GM23248 (cell line): ENCODE results near the gene CUX1. TPM values are rescaled to one million over a fixed set of nuclear protein-coding genes. Genes with fewer than 3 reads are reported as not detected.
"Not testable (repeated sequence)": the region's sequence is repeated elsewhere in the genome, so short reads cannot be mapped to it uniquely, and the experiment has no call there.

Source experiments
- DNase-seq: peaks from one replicate; pipeline ENCODE4 v3.0.0-alpha.2; 2015
- H2AFZ ChIP-seq: fragments of 200-600 bp; sonication (generic); 2 replicates; pipeline ENCODE4 v1.6.1; 2016; ENCODE audit warnings: antibody characterized with exemption
- H3F3A ChIP-seq: fragments of 200-600 bp; sonication (generic); 2 replicates; pipeline ENCODE4 v1.6.1; 2016; ENCODE audit warnings: mild to moderate bottlenecking, antibody characterized with exemption, mixed run types; ENCODE audit not compliant: insufficient read depth
- H3K27ac ChIP-seq: fragments of 200-600 bp; sonication (generic); 2 replicates; pipeline ENCODE4 v1.5.1; 2016; ENCODE audit warnings: mild to moderate bottlenecking
- H3K27me3 ChIP-seq: fragments of 200-600 bp; sonication (generic); replicated peaks from 2 replicates; pipeline ENCODE4 v1.6.1; 2016; ENCODE audit warnings: mild to moderate bottlenecking; ENCODE audit not compliant: insufficient read depth
- H3K36me3 ChIP-seq: fragments of 200-600 bp; sonication (generic); 2 replicates; pipeline ENCODE4 v1.6.1; 2016; ENCODE audit warnings: low read depth, mild to moderate bottlenecking
- H3K4me1 ChIP-seq: fragments of 200-600 bp; sonication (generic); 2 replicates; pipeline ENCODE4 v1.6.1; 2016; ENCODE audit warnings: mild to moderate bottlenecking; ENCODE audit not compliant: insufficient read depth
- H3K4me2 ChIP-seq: fragments of 200-600 bp; sonication (generic); one replicate; pipeline ENCODE4 v1.6.1; 2016; ENCODE audit warnings: mild to moderate bottlenecking; ENCODE audit not compliant: unreplicated experiment
- H3K4me3 ChIP-seq: fragments of 200-600 bp; sonication (generic); 2 replicates; pipeline ENCODE4 v1.5.1; 2016; ENCODE audit warnings: mild to moderate bottlenecking
- H3K79me2 ChIP-seq: fragments of 200-600 bp; sonication (generic); 2 replicates; pipeline ENCODE4 v1.6.1; 2016; ENCODE audit warnings: mild to moderate bottlenecking; ENCODE audit not compliant: insufficient read depth
- H3K9ac ChIP-seq: fragments of 200-600 bp; sonication (generic); 2 replicates; pipeline ENCODE4 v1.6.1; 2016; ENCODE audit warnings: mild to moderate bottlenecking
- H3K9me2 ChIP-seq: fragments of 200-600 bp; sonication (generic); 2 replicates; pipeline ENCODE4 v1.6.1; 2016; ENCODE audit warnings: mixed run types, mild to moderate bottlenecking, moderate library complexity; ENCODE audit not compliant: insufficient read depth
- H3K9me3 ChIP-seq: fragments of 200-600 bp; sonication (generic); one replicate; pipeline ENCODE4 v1.6.1; 2017; ENCODE audit warnings: low read depth
- H4K20me1 ChIP-seq: fragments of 200-600 bp; sonication (generic); 2 replicates; pipeline ENCODE4 v1.6.0; 2016; ENCODE audit not compliant: insufficient read depth
- EZH2 ChIP-seq: fragments of 200-600 bp; sonication (generic); IDR thresholded peaks from 2 replicates; pipeline ENCODE4 v1.6.1; 2018; ENCODE audit warnings: antibody characterized with exemption, mild to moderate bottlenecking; ENCODE audit not compliant: insufficient read depth, poor library complexity, severe bottlenecking
- EZH2phosphoT487 ChIP-seq: fragments of 200-600 bp; sonication (generic); IDR thresholded peaks from 2 replicates; pipeline ENCODE4 v1.6.1; 2018; ENCODE audit warnings: antibody characterized with exemption, moderate library complexity, mild to moderate bottlenecking, low read depth; ENCODE audit not compliant: insufficient read depth
- WGBS, 2 experiments: methylation state at CpG; one replicate each; pipeline ENCODE4 v1.1.6; 2015 to 2017; ENCODE audit warnings: low lambda C conversion rate in 2 of 2, low coverage in 1 of 2; ENCODE audit errors: missing lambda C conversion rate in 2 of 2; 5-methylcytosine and 5-hydroxymethylcytosine counted together
- in situ Hi-C: fragments of 300-500 bp; cut with MboI; formaldehyde crosslinking; loops from 2 replicates; pipeline ENCODE4 v1.15.0; 2020
- microRNA-seq: library from miRNA; unstranded; fragments of <30 nt; microRNA quantifications from one replicate; pipeline ENCODE4, GENCODE V29; 2016; ENCODE audit warnings: borderline number of aligned reads
- polyA plus RNA-seq: library from polyadenylated mRNA; unstranded; fragments of >200 nt; fragmentation: Nextera tagmentation; extraction: Ambion mirVana; gene quantifications from 2 replicates; pipeline ENCODE4 v1.2.1, GENCODE V29; 2016
- small RNA-seq: library from RNA; depleted of rRNA; stranded (forward); fragments of <200 nt; gene quantifications from one replicate; pipeline ENCODE3, GENCODE V24; 2014; ENCODE audit warnings: low read depth, low replicate concordance
- total RNA-seq: library from RNA; depleted of rRNA; stranded (reverse); fragments of >200 nt; shearing (Covaris generic); gene quantifications from 2 replicates; pipeline ENCODE4 v1.2.3, GENCODE V29; 2014; rRNA removed

Gene CUX1
- total and polyA plus RNA-seq, 2 experiments from 2014 or later: 30.2 to 34.9 TPM

GRCh38 chr7:102326157-102326889 is 508.9 kb downstream of the CUX1 start:
- Histone ChIP-seq H3K27me3 (peaks cover 30% of the 10 kb centered on the region), H3K9ac (no peak overlapping the region), H2AFZ (no peak overlapping the region), H4K20me1 (no peaks in the 10 kb centered on the region), H3K4me3 (no peak overlapping the region), H3K9me3 (no peaks in the 10 kb centered on the region), H3K4me1 (no peaks in the 10 kb centered on the region), H3K79me2 (no peaks in the 10 kb centered on the region), H3K4me2 (no peak overlapping the region), H3K36me3 (no peaks in the 10 kb centered on the region), H3K27ac (no peak overlapping the region), H3K9me2 (no peaks in the 10 kb centered on the region), H3F3A (no peaks in the 10 kb centered on the region)
- in situ Hi-C loops: no loop called here
- WGBS, 2 experiments: 73% methylated on average over 11 of the region's 11 CpGs
- TF ChIP-seq EZH2 (no peak), EZH2phosphoT487 (no peak)
- DNase-seq: no peak

GRCh38 chr7:102327183-102327582 is 509.8 kb downstream of the CUX1 start:
- in situ Hi-C loops: not testable (repeated sequence)
- WGBS, 2 experiments: 39% methylated on average over 6 of the region's 6 CpGs

GRCh38 chr7:102328863-102329262 is 511.4 kb downstream of the CUX1 start:
- H3K4me2 ChIP-seq, H3K27ac ChIP-seq, H4K20me1 ChIP-seq, H3F3A ChIP-seq, H3K9me2 ChIP-seq, H3K4me1 ChIP-seq, H2AFZ ChIP-seq, H3K36me3 ChIP-seq, H3K79me2 ChIP-seq, H3K4me3 ChIP-seq, in situ Hi-C loops, DNase-seq, H3K9ac ChIP-seq, H3K9me3 ChIP-seq: not testable (repeated sequence)
- 67 to 91% methylated on average over 4 to 5 of the region's 5 CpGs for WGBS, 2 experiments
- H3K27me3 ChIP-seq: peaks cover 37% of the 10 kb centered on the region

More at GRCh38 chr7:102327183-102327582, 509.8 kb downstream of the CUX1 start:
- H3K27me3 ChIP-seq: peaks cover 25% of the 10 kb centered on the region
- not testable (repeated sequence) for H3K4me2 ChIP-seq, H3F3A ChIP-seq, H3K9ac ChIP-seq, H3K9me2 ChIP-seq, H3K4me3 ChIP-seq, H3K27ac ChIP-seq, H3K36me3 ChIP-seq, H3K9me3 ChIP-seq, H3K4me1 ChIP-seq, H4K20me1 ChIP-seq, DNase-seq, H2AFZ ChIP-seq, H3K79me2 ChIP-seq

- H2AFZ ChIP-seq, H3K9ac ChIP-seq, DNase-seq, H3K4me3 ChIP-seq, H4K20me1 ChIP-seq, H3K27ac ChIP-seq, H3K9me2 ChIP-seq, H3K79me2 ChIP-seq, H3F3A ChIP-seq, H3K36me3 ChIP-seq, H3K4me2 ChIP-seq, H3K4me1 ChIP-seq, H3K9me3 ChIP-seq, in situ Hi-C loops: not testable (repeated sequence)
- peaks cover 37% of the 10 kb centered on the region for H3K27me3 ChIP-seq
- 70 to 75% methylated on average over 9 of the region's 9 CpGs for WGBS, 2 experiments
These were observed 511.9 kb downstream of the CUX1 start for GRCh38 chr7:102329366-102329765.

- H3K9me3 ChIP-seq, H3K27ac ChIP-seq, H3K9me2 ChIP-seq, H3K4me1 ChIP-seq, H3K79me2 ChIP-seq, H3K36me3 ChIP-seq, DNase-seq, H3F3A ChIP-seq, in situ Hi-C loops, H3K4me2 ChIP-seq, H3K9ac ChIP-seq, H4K20me1 ChIP-seq, H3K4me3 ChIP-seq, H2AFZ ChIP-seq: not testable (repeated sequence)
- peaks cover 37% of the 10 kb centered on the region for H3K27me3 ChIP-seq
- 62% methylated on average over 8 of the region's 8 CpGs for WGBS, 2 experiments
These were observed 513.4 kb downstream of the CUX1 start for GRCh38 chr7:102330666-102331460.

Small RNA genes within 50 kb of the gene (microRNA-seq; reads per million reads assigned to microRNA genes)
- not detected for gene MIR4285

Small RNA genes within 50 kb of the gene (small RNA-seq; reads per million reads assigned to genes)
- gene AC005086.2: not detected
- not detected for gene AC005086.3
- gene AC005086.4: not detected
- not detected for gene AC005088.1
- gene MIR4285: not detected
- not detected for gene RF00554

Other genes with a start within 250 kb of the CUX1 start
- gene MYL10, start 188.3 kb upstream of the CUX1 start, total RNA-seq: not detected in 2 replicates
- not detected in 2 replicates for gene MYL10, start 188.3 kb upstream of the CUX1 start, polyA plus RNA-seq